Measurements from ENCODE around the gene LINC00305. TPM values are rescaled to one million over a fixed set of nuclear protein-coding genes. Genes with fewer than 3 reads are reported as not detected.

Gene LINC00305
- total and polyA plus RNA-seq, 2 donors from 2014 or later, result not detected

- H3K36me3 ChIP-seq (ENCODE audit: control insufficient read depth in 2 of 3, insufficient read depth in 3 of 3, low read length in 3 of 3), result no peaks in the 10 kb centered on the region
- H3K9ac ChIP-seq (ENCODE audit: low read length in 3 of 3), result no peak overlapping the region
- no peaks in the 10 kb centered on the region for H3K9me3 ChIP-seq (ENCODE audit: control insufficient read depth in 2 of 3, insufficient read depth in 1 of 3, low read length in 3 of 3)
- no peaks in the 10 kb centered on the region for H3K4me1 ChIP-seq (ENCODE audit: control insufficient read depth in 2 of 3, insufficient read depth in 2 of 3, low read depth in 1 of 3, low read length in 3 of 3)
- intact Hi-C loops (cut with DNase I), result no loop called here
- TF ChIP-seq, protein P1, sequence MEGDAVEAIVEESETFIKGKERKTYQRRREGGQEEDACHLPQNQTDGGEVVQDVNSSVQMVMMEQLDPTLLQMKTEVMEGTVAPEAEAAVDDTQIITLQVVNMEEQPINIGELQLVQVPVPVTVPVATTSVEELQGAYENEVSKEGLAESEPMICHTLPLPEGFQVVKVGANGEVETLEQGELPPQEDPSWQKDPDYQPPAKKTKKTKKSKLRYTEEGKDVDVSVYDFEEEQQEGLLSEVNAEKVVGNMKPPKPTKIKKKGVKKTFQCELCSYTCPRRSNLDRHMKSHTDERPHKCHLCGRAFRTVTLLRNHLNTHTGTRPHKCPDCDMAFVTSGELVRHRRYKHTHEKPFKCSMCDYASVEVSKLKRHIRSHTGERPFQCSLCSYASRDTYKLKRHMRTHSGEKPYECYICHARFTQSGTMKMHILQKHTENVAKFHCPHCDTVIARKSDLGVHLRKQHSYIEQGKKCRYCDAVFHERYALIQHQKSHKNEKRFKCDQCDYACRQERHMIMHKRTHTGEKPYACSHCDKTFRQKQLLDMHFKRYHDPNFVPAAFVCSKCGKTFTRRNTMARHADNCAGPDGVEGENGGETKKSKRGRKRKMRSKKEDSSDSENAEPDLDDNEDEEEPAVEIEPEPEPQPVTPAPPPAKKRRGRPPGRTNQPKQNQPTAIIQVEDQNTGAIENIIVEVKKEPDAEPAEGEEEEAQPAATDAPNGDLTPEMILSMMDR (IDR thresholded peaks at IDR 0.05; ENCODE audit: borderline replicate concordance, extremely low read depth, insufficient read depth), result no peak
- no peak overlapping the region for H3K4me3 ChIP-seq (ENCODE audit: low read length in 3 of 3)
- H3K27me3 ChIP-seq (ENCODE audit: control insufficient read depth, insufficient read depth, low read length), result no peaks in the 10 kb centered on the region
- H3K27ac ChIP-seq (ENCODE audit: low read depth in 2 of 2, low read length in 2 of 2), result no peak overlapping the region
- no peak for FAIRE-seq
- no peak for DNase-seq
Measured at GRCh38 chr18:64044616-64045015, 104.3 kb downstream of the LINC00305 start.

DNA sequence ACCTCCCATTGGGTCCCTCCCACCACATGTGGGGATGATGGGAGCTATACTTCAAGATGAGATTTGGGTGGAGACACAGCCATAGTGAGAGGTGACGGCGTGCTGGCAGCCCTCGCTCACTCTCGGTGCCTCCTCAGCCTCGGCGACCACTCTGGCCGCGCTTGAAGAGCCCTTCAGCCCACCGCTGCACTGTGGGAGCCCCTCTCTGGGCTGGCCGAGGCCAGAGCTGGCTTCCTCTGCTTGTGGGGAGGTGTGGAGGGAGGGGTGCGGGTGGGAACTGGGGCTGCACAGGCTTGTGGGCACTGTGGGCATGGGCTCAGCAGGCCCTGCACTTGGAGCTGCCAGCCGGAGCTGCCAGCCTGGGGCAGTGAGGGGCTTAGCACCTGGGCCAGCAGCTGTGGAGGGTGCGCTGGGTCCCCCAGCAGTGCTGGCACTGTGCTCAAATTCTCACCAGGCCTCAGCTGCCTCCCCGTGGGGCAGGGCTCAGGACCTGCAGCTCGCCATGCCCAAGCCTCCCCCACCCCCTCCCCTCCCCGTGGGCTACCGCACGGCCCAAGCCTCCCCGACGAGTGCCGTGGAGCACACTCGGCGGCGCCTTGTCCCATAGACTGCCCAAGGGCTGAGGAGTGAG is 106.0 kb downstream of the LINC00305 start:
- Histone ChIP-seq H3K27ac (ENCODE audit: low read depth in 2 of 2, low read length in 2 of 2) (no peak overlapping the region), H3K4me1 (ENCODE audit: control insufficient read depth in 2 of 3, insufficient read depth in 2 of 3, low read depth in 1 of 3, low read length in 3 of 3) (no peaks in the 10 kb centered on the region), H3K9me3 (ENCODE audit: control insufficient read depth in 2 of 3, insufficient read depth in 1 of 3, low read length in 3 of 3) (no peaks in the 10 kb centered on the region), H3K4me3 (ENCODE audit: low read length in 3 of 3) (no peak overlapping the region), H3K36me3 (ENCODE audit: control insufficient read depth in 2 of 3, insufficient read depth in 3 of 3, low read length in 3 of 3) (no peaks in the 10 kb centered on the region), H3K9ac (ENCODE audit: low read length in 3 of 3) (no peak overlapping the region), H3K27me3 (ENCODE audit: control insufficient read depth, insufficient read depth, low read length) (no peaks in the 10 kb centered on the region)
- intact Hi-C loops (cut with DNase I), result no loop called here
- TF ChIP-seq, protein P1 (IDR thresholded peaks at IDR 0.05; ENCODE audit: borderline replicate concordance, extremely low read depth, insufficient read depth), result no peak
- DNase-seq (peak in 1 of 5 donors; percentile 65), FAIRE-seq (no peak)

DNA sequence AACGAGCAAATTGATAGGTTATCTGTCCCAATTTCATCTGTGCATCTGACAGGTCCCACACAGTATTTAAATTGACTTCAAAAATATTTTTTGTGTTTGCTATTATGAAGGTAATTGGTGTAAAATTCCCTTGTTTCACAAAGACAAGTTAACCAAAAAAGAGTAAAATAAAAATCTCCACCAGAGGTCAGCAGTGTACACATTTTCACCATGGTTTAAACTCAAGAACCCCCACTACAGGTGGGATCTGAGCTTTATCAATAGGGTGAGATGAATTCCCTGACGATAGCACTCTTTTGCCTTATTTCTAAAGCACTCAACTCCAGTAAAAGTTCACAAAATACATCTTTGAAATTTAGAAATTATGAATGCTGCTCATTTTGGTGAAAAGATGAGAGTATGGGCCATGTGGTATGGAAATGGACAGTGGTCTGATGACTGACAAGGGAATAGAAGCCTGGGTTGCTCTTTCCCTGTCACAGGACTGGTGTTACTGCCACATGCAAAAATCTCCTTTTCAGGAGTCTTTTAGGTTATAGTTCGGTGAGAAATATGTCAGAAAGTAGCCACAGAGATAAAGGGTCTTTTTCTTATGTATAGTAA is 111.0 kb downstream of the LINC00305 start:
- TF ChIP-seq, protein P1 (IDR thresholded peaks at IDR 0.05; ENCODE audit: borderline replicate concordance, extremely low read depth, insufficient read depth), result peak; percentile 25
- Histone ChIP-seq H3K9me3 (ENCODE audit: control insufficient read depth in 2 of 3, insufficient read depth in 1 of 3, low read length in 3 of 3) (no peaks in the 10 kb centered on the region), H3K27ac (ENCODE audit: low read depth in 2 of 2, low read length in 2 of 2) (no peak overlapping the region), H3K4me1 (ENCODE audit: control insufficient read depth in 2 of 3, insufficient read depth in 2 of 3, low read depth in 1 of 3, low read length in 3 of 3) (no peaks in the 10 kb centered on the region), H3K27me3 (ENCODE audit: control insufficient read depth, insufficient read depth, low read length) (no peaks in the 10 kb centered on the region), H3K36me3 (ENCODE audit: control insufficient read depth in 2 of 3, insufficient read depth in 3 of 3, low read length in 3 of 3) (no peaks in the 10 kb centered on the region), H3K4me3 (ENCODE audit: low read length in 3 of 3) (no peak overlapping the region), H3K9ac (ENCODE audit: low read length in 3 of 3) (no peak overlapping the region)
- DNase-seq (peak in 2 of 5 donors; percentile 60 to 68), FAIRE-seq (peak; percentile 41)
- intact Hi-C loops (cut with DNase I), result no loop called here
